Panc1 (cell line): ENCODE results near the gene NCKAP5L.

ENCODE experiments used
- POLR2AphosphoS5 ChIP-seq: IDR thresholded peaks from 2 replicates; pipeline ENCODE4 v1.6.1; 2012; ENCODE audit warnings: mild to moderate bottlenecking, low read depth, low read length, moderate library complexity
- REST ChIP-seq, 2 experiments: IDR thresholded peaks; 2 replicates each; pipeline ENCODE4 v1.6.1; 2011 to 2012; ENCODE audit warnings: low read depth in 2 of 2, control low read depth in 1 of 2, low read length in 1 of 2, mild to moderate bottlenecking in 1 of 2, moderate library complexity in 1 of 2; ENCODE audit not compliant: insufficient read depth in 1 of 2
- SIN3A ChIP-seq: IDR thresholded peaks from 2 replicates; pipeline ENCODE4 v1.6.1; 2012; ENCODE audit warnings: low read depth, mild to moderate bottlenecking, low read length, moderate library complexity, borderline replicate concordance; ENCODE audit not compliant: insufficient read depth
- TCF7L2 ChIP-seq: IDR thresholded peaks from 2 replicates; pipeline ENCODE4 v1.6.1; 2011; ENCODE audit warnings: mild to moderate bottlenecking, low read depth, low read length, inconsistent platforms
- TF ChIP-seq, protein P1 (sequence below): fragments of 450-650 bp; IDR thresholded peaks from 2 replicates; pipeline ENCODE4 v1.5.1; 2017; ENCODE audit warnings: mild to moderate bottlenecking

GRCh38 chr12:49748306-49748705 lies 79.9 kb downstream of the NCKAP5L start:
- TF ChIP-seq REST (IDR thresholded peaks at IDR 0.05; ENCODE audit: insufficient read depth in 1 of 2, low read depth in 2 of 2, low read length in 1 of 2) (no peak), POLR2AphosphoS5 (no peak), SIN3A (no peak), TCF7L2 (no peak)
- TF ChIP-seq, protein P1, sequence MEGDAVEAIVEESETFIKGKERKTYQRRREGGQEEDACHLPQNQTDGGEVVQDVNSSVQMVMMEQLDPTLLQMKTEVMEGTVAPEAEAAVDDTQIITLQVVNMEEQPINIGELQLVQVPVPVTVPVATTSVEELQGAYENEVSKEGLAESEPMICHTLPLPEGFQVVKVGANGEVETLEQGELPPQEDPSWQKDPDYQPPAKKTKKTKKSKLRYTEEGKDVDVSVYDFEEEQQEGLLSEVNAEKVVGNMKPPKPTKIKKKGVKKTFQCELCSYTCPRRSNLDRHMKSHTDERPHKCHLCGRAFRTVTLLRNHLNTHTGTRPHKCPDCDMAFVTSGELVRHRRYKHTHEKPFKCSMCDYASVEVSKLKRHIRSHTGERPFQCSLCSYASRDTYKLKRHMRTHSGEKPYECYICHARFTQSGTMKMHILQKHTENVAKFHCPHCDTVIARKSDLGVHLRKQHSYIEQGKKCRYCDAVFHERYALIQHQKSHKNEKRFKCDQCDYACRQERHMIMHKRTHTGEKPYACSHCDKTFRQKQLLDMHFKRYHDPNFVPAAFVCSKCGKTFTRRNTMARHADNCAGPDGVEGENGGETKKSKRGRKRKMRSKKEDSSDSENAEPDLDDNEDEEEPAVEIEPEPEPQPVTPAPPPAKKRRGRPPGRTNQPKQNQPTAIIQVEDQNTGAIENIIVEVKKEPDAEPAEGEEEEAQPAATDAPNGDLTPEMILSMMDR = no peak
